ENCODE data around the gene GRID1.

- TF ChIP-seq EZH2phosphoT487 (IDR thresholded peaks at IDR 0.05; ENCODE audit: borderline replicate concordance, low read length), result no peak
- TF ChIP-seq, protein P1, sequence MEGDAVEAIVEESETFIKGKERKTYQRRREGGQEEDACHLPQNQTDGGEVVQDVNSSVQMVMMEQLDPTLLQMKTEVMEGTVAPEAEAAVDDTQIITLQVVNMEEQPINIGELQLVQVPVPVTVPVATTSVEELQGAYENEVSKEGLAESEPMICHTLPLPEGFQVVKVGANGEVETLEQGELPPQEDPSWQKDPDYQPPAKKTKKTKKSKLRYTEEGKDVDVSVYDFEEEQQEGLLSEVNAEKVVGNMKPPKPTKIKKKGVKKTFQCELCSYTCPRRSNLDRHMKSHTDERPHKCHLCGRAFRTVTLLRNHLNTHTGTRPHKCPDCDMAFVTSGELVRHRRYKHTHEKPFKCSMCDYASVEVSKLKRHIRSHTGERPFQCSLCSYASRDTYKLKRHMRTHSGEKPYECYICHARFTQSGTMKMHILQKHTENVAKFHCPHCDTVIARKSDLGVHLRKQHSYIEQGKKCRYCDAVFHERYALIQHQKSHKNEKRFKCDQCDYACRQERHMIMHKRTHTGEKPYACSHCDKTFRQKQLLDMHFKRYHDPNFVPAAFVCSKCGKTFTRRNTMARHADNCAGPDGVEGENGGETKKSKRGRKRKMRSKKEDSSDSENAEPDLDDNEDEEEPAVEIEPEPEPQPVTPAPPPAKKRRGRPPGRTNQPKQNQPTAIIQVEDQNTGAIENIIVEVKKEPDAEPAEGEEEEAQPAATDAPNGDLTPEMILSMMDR (conservative IDR thresholded peaks at IDR 0.05; ENCODE audit: low read depth, low read length), result no peak
Observed at GRCh38 chr10:86252556-86252955, 114.0 kb downstream of the GRID1 start.

Measured in PC-3 (cell line).